ENCODE results near the gene TEP1. TPM values are rescaled to one million over a fixed set of nuclear protein-coding genes. Genes with fewer than 3 reads are reported as not detected.

The TEP1 gene
- total RNA-seq, 1 donor from 2014 or later: 24.6 TPM

DNA sequence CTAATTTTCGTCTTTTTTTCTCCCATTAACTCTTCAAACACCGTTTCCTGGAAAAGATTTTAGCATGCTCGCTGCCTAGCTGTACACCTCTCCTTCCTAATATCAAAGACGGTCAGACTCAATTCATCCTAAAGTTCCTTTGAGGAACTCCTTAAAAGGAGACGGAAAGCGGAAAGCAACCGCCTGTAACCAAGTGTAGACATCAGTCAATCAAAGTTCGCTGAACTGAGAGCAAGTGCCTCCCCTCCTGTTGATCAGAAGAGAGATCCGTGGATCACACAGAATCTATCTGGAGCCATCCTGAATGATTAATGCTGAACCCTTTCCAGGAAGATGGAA lies 412 bp upstream of the TEP1 start:
- peak overlapping the region; percentile 67 to 72 for H3K4me3 ChIP-seq
- H3K27ac ChIP-seq: peak overlapping the region; percentile 90
- peaks cover 26% of the 10 kb centered on the region for H3K4me1 ChIP-seq
- intact Hi-C loops (cut with DNase I): loop anchor here (5.0 to 10.0 kb wide), 3 partner anchors 71 to 269 kb away; partner anchors contain the start of genes PARP2 and RNASE4
- no peak for DNase-seq (ENCODE audit: extremely low spot score in 2 of 2)
- H3K27me3 ChIP-seq: no peaks in the 10 kb centered on the region
- H3K36me3 ChIP-seq: no peaks in the 10 kb centered on the region
- no peaks in the 10 kb centered on the region for H3K9me3 ChIP-seq
- TF ChIP-seq, protein P1, sequence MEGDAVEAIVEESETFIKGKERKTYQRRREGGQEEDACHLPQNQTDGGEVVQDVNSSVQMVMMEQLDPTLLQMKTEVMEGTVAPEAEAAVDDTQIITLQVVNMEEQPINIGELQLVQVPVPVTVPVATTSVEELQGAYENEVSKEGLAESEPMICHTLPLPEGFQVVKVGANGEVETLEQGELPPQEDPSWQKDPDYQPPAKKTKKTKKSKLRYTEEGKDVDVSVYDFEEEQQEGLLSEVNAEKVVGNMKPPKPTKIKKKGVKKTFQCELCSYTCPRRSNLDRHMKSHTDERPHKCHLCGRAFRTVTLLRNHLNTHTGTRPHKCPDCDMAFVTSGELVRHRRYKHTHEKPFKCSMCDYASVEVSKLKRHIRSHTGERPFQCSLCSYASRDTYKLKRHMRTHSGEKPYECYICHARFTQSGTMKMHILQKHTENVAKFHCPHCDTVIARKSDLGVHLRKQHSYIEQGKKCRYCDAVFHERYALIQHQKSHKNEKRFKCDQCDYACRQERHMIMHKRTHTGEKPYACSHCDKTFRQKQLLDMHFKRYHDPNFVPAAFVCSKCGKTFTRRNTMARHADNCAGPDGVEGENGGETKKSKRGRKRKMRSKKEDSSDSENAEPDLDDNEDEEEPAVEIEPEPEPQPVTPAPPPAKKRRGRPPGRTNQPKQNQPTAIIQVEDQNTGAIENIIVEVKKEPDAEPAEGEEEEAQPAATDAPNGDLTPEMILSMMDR (IDR thresholded peaks at IDR 0.05): no peak
- no peak for TF ChIP-seq POLR2A (IDR thresholded peaks at IDR 0.05)
- no peak for TF ChIP-seq POLR2AphosphoS5 (IDR thresholded peaks at IDR 0.05; ENCODE audit: insufficient read depth in 1 of 2, low read depth in 1 of 2)

DNA sequence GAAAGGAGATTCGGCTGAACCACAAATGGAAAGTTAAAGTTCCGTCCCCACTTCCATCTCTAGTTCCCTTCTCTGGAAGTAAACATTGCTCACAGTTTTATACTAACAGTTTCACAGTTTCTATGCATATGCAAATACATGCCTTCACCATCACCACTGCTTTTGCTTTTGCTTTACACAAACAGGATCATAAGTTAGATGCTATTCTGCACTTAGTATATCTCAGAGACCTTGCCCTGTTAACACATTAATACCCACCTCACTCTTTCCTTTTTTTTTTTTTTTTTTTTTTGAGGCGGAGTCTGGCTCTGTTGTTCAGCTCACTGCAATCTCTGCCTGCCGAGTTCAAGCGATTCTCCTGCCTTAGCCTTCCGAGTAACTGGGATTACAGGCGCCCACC lies 890 bp downstream of the TEP1 start:
- peaks cover 0 to 9% of the 10 kb centered on the region in 2 donors for H3K36me3 ChIP-seq
- no peak for DNase-seq (ENCODE audit: extremely low spot score in 2 of 2)
- intact Hi-C loops (cut with DNase I): loop anchor here (5.0 to 10.0 kb wide), 3 partner anchors 70 to 270 kb away; partner anchors contain the start of genes PARP2 and RNASE4
- TF ChIP-seq POLR2AphosphoS5 (IDR thresholded peaks at IDR 0.05; ENCODE audit: insufficient read depth in 1 of 2, low read depth in 1 of 2): no peak
- no peak for TF ChIP-seq POLR2A (IDR thresholded peaks at IDR 0.05)
- TF ChIP-seq, protein P1 (IDR thresholded peaks at IDR 0.05): no peak
- peak overlapping the region; percentile 90 for H3K27ac ChIP-seq
- H3K4me1 ChIP-seq: peaks cover 26% of the 10 kb centered on the region
- H3K9me3 ChIP-seq: no peaks in the 10 kb centered on the region
- peak overlapping the region; percentile 67 to 72 for H3K4me3 ChIP-seq
- no peaks in the 10 kb centered on the region for H3K27me3 ChIP-seq

DNA sequence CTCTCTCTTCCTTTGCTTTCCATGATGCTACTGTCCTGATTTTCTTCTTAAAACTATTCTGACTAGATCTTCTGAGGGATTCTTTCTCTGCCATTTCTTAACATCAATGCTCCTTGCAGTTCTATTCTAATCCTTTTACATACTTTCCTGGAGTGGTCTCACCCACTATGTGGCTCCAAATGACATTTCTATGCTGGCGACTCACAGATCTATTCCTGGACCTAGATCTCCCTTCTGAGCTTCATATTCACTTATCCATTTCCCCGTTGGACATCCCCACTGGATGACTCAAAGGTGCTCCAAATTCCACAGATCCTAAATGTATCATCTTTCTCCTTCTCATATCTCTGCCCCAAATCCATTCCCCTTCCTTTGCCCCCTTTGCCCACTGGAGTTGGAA lies 4.1 kb downstream of the TEP1 start:
- intact Hi-C loops (cut with DNase I): no loop called here
- TF ChIP-seq POLR2A (IDR thresholded peaks at IDR 0.05): no peak
- TF ChIP-seq POLR2AphosphoS5 (IDR thresholded peaks at IDR 0.05; ENCODE audit: insufficient read depth in 1 of 2, low read depth in 1 of 2): no peak
- TF ChIP-seq, protein P1 (IDR thresholded peaks at IDR 0.05): no peak
- Histone ChIP-seq H3K27me3 (no peaks in the 10 kb centered on the region), H3K4me1 (peaks cover 24% of the 10 kb centered on the region), H3K36me3 (peaks cover 0 to 26% of the 10 kb centered on the region in 2 donors), H3K9me3 (no peaks in the 10 kb centered on the region), H3K4me3 (no peak overlapping the region), H3K27ac (no peak overlapping the region)
- DNase-seq (ENCODE audit: extremely low spot score in 2 of 2): no peak

DNA sequence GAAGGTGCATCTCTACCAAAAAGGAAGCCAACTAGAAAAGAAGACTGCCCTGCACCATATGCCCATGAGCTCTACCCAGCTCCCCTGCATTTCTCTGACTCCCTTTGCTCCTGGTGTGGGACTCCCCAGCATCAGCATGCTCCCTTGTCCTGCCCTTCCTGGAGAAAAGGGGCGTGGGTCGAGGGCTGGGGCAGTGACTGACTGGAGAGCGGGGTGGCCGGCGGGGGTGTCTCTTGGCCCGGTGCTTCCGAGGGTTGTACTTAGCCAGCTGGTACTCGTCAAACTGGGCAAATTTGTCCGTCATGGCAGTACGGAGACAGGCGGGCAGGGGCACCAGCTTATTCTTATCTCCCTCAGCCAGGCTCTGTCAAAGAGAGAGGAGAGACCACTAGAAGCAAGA lies 9.8 kb downstream of the TEP1 start:
- intact Hi-C loops (cut with DNase I): no loop called here
- Histone ChIP-seq H3K27me3 (no peaks in the 10 kb centered on the region), H3K4me1 (no peaks in the 10 kb centered on the region), H3K9me3 (no peaks in the 10 kb centered on the region), H3K4me3 (no peak overlapping the region), H3K36me3 (peaks cover 0 to 49% of the 10 kb centered on the region in 2 donors), H3K27ac (no peak overlapping the region)
- TF ChIP-seq POLR2AphosphoS5 (IDR thresholded peaks at IDR 0.05; ENCODE audit: insufficient read depth in 1 of 2, low read depth in 1 of 2) (no peak), POLR2A (IDR thresholded peaks at IDR 0.05) (no peak)
- TF ChIP-seq, protein P1 (IDR thresholded peaks at IDR 0.05): no peak
- DNase-seq (ENCODE audit: extremely low spot score in 2 of 2): no peak

DNA sequence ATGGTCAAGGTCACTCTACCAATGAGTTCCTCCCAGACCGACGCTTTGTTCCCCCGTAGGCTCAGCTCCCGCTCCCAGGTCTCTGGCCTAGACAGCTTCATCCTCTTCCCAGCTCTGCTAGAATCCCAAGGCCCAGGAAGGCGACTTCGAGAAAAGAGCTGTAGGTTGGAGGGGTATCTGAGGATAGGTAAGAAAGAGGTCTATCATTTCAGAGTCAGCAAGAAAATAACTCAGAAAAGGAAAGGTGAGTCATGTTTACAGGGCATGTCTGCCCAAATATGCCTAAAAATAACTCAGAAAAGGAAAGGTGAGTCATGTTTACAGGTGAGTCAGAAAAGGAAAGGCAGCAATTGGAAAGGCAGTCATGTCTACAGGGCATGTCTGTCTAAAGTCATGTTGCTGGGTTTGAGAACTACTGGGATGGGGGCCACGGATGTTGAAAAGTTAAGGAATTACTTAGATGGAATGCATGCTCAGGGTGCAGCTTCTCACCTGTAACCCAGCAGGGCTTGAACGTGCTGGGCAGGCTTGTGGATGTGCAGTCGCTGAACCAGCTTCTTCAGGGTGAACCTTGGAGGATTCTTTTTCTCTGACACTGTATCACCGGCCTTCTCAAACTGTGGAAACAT lies 12.2 kb downstream of the TEP1 start:
- no peak overlapping the region for H3K27ac ChIP-seq
- H3K36me3 ChIP-seq: peaks cover 0 to 47% of the 10 kb centered on the region in 2 donors
- TF ChIP-seq POLR2A (IDR thresholded peaks at IDR 0.05): no peak
- TF ChIP-seq POLR2AphosphoS5 (IDR thresholded peaks at IDR 0.05; ENCODE audit: insufficient read depth in 1 of 2, low read depth in 1 of 2): peak in 1 of 2 donors; percentile 34
- DNase-seq (ENCODE audit: extremely low spot score in 2 of 2): no peak
- H3K4me1 ChIP-seq: no peaks in the 10 kb centered on the region
- no peaks in the 10 kb centered on the region for H3K27me3 ChIP-seq
- intact Hi-C loops (cut with DNase I): no loop called here
- no peak overlapping the region for H3K4me3 ChIP-seq
- H3K9me3 ChIP-seq: no peaks in the 10 kb centered on the region

Data from vagina (tissue), 2 donors.